Muscle layer of colon (tissue), 2 donors: ENCODE measurements around the gene TSPAN9.

Experiments
- H3K27ac ChIP-seq: one replicate; pipeline ENCODE4 v1.7.0; 2013; ENCODE audit warnings: low read depth, mild to moderate bottlenecking, low read length, moderate library complexity
- H3K27me3 ChIP-seq, 2 donors: one replicate each; pipeline ENCODE4 v1.7.0; 2013; ENCODE audit warnings: low read length in 2 of 2, mild to moderate bottlenecking in 2 of 2; ENCODE audit not compliant: insufficient read depth in 2 of 2, control insufficient read depth in 1 of 2
- H3K36me3 ChIP-seq: one replicate; pipeline ENCODE4 v1.7.0; 2013; ENCODE audit warnings: mild to moderate bottlenecking, low read length; ENCODE audit not compliant: insufficient read depth
- H3K4me1 ChIP-seq: one replicate; pipeline ENCODE4 v1.7.0; 2013; ENCODE audit warnings: mild to moderate bottlenecking, low read length; ENCODE audit not compliant: insufficient read depth
- H3K4me3 ChIP-seq, 2 donors: one replicate each; pipeline ENCODE4 v1.7.0; 2013; ENCODE audit warnings: low read length in 2 of 2, low read depth in 1 of 2, mild to moderate bottlenecking in 1 of 2, moderate library complexity in 1 of 2
- H3K9ac ChIP-seq: one replicate; pipeline ENCODE4 v1.7.0; 2013; ENCODE audit warnings: low read length
- H3K9me3 ChIP-seq: one replicate; pipeline ENCODE4 v1.7.0; 2013; ENCODE audit warnings: mild to moderate bottlenecking, low read length
- donor health status: abdominal sarcoma.
- donor health status: Adenocarcinoma of cecum.

TSPAN9 gene

DNA sequence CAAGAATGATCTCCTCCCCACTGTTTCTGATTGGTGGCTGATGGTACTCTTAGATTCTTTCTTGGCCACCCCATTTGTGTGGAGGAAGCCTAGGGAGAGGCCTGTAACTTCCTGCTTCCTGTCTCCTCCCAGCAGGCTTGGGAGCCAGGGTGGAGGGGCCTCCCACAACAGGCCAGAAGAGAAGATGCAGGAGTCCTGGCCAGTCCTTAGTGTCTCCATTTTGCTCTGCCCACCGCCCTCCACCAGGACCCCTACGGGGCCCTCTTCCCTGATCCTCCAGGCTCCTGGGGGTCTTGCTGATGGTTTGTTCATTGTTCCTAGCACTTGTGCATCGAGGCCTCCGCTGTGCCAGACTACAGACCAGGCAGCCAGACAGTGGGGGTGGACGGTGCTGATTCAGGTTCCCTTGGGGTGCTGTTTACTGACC is 6.8 kb downstream of the TSPAN9 start:
- Histone ChIP-seq H3K27ac (no peak overlapping the region), H3K9me3 (no peaks in the 10 kb centered on the region), H3K4me3 (no peak overlapping the region), H3K36me3 (peaks cover 4% of the 10 kb centered on the region), H3K4me1 (peaks cover 12% of the 10 kb centered on the region), H3K9ac (no peak overlapping the region), H3K27me3 (no peaks in the 10 kb centered on the region)

DNA sequence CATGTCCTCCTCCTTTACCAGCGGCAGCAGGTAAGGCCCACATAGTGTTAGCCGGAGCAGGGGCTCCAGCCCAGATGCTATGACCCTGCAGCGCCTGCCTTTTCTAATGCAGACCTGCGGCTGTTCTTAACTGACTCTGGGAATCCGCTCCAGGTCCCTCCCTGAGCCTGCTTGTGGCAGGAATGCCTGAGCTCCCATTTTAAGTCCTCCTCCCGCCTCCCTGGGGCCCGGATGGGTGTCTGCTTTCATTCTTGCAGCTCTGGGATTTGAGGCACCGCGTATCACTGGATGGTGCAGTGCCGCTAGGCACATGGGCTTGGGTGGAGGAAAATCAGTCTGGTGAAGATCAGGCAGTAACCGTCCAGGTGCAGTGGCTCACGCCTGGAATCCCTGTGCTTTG is 7.6 kb downstream of the TSPAN9 start:
- no peak overlapping the region for H3K27ac ChIP-seq

DNA sequence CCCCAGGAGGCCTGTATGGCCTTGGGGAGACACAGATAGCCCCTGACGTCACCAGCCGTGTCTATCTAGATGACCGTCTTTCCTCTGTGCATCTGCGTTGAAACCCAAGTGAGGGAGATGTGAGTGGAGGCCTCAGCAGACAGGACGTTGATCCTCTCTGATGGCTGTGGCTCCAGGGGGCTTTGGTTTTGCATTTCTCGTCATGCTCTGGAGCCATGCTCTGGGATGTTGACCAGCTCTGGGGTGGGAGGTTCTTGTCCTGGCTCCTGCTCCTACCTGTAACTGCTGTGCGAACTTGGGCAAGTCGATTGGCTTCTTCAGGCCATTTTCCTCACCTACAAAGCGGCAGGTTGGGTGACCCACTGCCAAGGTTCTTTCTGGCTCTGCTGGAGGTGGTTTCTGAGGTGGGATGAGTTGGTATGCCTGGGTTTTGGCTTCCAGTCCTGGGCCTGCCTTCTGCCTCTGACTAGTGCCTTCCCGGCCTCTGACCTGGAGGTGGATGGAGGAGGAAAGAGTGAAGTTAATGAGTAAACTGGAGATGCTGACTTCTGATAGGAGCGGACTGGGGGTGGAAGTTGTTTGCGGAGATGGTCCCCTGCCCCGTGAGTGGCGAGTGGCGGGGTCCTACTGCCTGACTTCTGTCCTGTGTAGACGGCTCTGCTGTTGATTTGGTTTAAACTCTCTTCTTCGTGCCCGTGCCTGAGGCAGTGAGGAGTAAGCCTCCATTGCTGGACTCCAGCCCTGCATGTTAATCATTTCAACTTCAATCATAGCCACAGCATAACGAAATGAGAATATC is 8.4 kb downstream of the TSPAN9 start:
- Histone ChIP-seq H3K9ac (no peak overlapping the region), H3K4me1 (peaks cover 9% of the 10 kb centered on the region), H3K9me3 (no peaks in the 10 kb centered on the region), H3K27ac (no peak overlapping the region), H3K27me3 (no peaks in the 10 kb centered on the region), H3K36me3 (peaks cover 4% of the 10 kb centered on the region), H3K4me3 (no peak overlapping the region)

More for the DNA sequence above, 7.6 kb downstream of the TSPAN9 start:
- no peak overlapping the region for H3K4me3 ChIP-seq
- H3K4me1 ChIP-seq = peaks cover 12% of the 10 kb centered on the region
- no peaks in the 10 kb centered on the region for H3K9me3 ChIP-seq
- peaks cover 4% of the 10 kb centered on the region for H3K36me3 ChIP-seq
- H3K27me3 ChIP-seq = no peaks in the 10 kb centered on the region
- no peak overlapping the region for H3K9ac ChIP-seq

DNA sequence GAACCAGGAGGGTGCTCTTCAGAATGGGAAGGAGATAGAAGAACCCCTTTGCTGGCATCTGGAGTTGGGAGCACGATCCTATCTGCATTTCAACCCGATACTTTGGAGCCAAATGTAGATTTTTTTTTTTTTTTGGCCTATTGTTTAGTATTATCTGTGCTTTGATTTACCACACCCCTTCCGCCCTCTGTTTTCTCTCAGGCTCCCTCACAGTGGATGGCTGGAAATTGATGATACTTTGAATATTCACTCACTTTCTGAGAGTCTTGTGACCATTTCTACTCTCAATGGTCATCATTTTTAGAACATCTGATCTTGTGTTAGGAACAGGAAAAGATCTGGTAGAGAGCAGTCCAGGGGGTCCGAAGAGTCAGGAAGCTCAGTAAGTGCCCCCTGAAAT is 9.0 kb downstream of the TSPAN9 start:
- no peak overlapping the region for H3K27ac ChIP-seq
- peaks cover 4% of the 10 kb centered on the region for H3K36me3 ChIP-seq
- no peaks in the 10 kb centered on the region for H3K9me3 ChIP-seq
- no peaks in the 10 kb centered on the region for H3K27me3 ChIP-seq
- H3K4me3 ChIP-seq = no peak overlapping the region
- no peak overlapping the region for H3K9ac ChIP-seq
- peaks cover 3% of the 10 kb centered on the region for H3K4me1 ChIP-seq

DNA sequence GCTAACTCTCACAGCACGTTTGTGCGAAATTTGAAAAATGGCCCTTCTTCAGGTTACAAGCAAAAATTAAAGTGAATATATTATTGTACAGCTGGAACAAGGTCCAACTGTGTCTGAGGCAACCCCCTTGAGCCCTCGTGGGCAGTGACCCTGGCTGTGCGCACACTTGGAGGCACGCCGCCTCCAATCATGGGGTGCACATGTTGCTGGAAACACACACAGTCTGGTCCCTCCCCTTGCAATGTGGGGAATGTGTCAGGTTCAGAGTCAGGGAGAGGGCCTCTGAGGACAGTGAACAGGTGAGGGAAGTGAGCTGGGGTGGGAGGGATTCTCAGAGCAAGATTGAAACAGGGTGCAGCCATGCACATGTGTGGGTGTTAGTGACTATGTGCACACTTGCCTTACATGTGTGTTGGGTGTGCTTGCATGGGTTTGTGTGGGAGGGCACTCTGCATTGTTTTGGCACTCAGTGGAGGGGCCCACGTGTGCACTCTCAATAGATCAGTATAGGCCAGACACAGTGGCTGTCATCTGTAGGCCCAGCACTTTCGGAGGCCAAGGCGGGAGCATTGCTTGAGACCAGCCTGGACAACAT is 9.6 kb downstream of the TSPAN9 start:
- Histone ChIP-seq H3K36me3 (peaks cover 4% of the 10 kb centered on the region), H3K27me3 (no peaks in the 10 kb centered on the region), H3K9ac (no peak overlapping the region), H3K9me3 (no peaks in the 10 kb centered on the region), H3K4me1 (no peaks in the 10 kb centered on the region), H3K4me3 (no peak overlapping the region), H3K27ac (no peak overlapping the region)

DNA sequence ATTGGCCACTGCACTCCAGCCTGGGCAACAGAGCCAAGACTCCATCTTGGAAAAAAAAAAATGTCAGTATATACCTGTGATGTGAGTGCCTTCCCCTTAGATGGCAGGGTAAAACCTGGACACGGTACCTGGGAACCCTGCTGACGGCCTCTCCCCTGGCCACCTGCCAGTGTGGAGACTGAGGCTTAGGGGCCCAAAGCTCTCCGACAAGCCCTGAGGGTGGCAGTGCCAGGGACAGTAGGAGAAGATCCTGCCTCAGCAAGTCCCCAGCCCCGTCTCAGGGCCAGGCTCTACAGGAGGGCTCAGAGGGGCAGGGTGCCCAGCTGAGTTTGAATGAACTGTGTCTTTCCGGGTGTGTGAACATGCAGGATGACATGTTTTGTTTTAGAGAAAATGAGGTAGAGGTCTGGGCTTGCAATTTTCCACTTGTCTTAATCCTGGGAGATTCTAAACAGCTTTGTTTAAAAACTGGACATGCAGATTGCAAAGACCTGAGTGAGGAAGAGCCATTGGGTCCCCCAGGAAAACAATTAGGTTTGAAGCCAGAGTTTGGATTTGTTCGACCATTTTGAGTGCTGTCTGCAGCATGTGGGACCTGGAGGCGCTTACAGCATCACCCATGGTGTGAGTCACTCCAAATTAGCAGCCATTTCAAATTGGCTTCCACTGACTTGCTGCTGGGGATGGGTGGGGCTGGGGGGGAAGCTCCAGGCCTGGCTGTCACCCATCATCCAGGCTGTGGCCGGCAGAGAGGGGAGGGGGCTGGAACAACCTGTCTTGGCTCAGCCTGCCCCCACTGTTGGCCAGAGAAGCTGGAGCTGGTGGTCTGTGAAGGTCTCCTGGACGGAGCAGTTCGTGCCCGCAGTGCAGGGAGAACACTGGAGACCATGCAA is 10.8 kb downstream of the TSPAN9 start:
- Histone ChIP-seq H3K27ac (no peak overlapping the region), H3K27me3 (no peaks in the 10 kb centered on the region), H3K9ac (no peak overlapping the region), H3K9me3 (no peaks in the 10 kb centered on the region), H3K4me3 (no peak overlapping the region), H3K36me3 (peaks cover 8% of the 10 kb centered on the region), H3K4me1 (no peaks in the 10 kb centered on the region)

DNA sequence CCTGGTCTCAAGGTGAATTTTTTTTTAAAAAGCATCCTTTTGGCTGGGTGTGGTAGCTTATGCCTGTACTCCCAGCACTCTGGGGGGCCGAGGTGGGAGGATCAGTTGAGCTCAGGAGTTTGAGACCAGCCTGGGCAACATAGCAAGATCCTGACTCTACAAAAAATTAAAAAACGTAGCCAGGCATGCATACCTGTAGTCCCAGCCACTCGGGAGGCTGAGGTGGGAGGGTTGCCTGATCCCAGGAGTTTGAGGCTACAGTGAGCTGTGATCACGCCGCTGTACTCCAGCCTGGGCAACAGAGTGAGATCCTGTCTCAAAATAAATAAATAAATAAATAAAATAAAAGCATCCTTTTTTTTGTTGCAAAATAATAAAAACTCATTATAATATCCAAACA is 12.4 kb downstream of the TSPAN9 start:
- Histone ChIP-seq H3K4me1 (no peaks in the 10 kb centered on the region), H3K9ac (no peak overlapping the region), H3K4me3 (no peak overlapping the region), H3K27ac (no peak overlapping the region), H3K27me3 (no peaks in the 10 kb centered on the region), H3K9me3 (no peaks in the 10 kb centered on the region), H3K36me3 (peaks cover 8% of the 10 kb centered on the region)

DNA sequence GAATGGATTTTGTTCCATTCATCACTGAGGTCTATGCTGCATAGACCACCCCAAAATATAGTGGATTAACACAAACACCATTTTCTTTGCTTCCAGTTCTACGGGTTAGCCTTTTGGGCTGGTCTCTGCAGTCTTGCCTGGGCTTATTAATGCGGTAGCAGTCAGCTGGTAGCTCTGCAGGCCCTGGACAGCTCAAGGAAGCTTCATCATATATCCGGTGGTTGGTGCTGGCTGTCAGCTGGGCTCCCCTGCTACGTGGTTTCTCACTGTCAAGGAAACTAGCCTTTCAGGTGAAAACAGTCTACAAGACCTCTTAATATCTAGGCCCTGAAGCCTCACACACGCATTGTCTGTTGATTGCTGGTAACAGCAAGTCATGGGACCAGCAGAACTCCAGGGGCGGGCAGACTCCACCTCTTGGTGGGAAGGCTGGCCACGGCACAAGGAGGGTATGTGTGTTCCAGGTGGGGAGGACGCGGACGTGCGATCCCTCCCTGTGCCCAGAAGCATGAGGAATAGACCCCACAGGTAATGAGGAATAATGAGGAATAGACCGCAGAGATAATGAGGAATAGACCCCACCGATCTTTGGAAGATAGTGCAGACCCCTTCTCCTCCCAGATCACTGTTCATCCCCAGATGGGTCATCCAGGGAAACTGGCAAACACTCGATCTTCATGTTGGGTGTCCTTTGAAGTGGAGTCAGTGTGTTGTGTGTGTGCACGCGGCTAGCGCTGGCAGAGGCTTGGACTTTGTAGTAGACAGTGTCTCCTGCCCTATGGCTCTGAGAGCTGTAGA is 13.3 kb downstream of the TSPAN9 start:
- H3K4me3 ChIP-seq = no peak overlapping the region
- H3K27me3 ChIP-seq = no peaks in the 10 kb centered on the region
- peaks cover 8% of the 10 kb centered on the region for H3K36me3 ChIP-seq
- no peaks in the 10 kb centered on the region for H3K9me3 ChIP-seq
- no peak overlapping the region for H3K9ac ChIP-seq
- no peak overlapping the region for H3K27ac ChIP-seq
- H3K4me1 ChIP-seq = no peaks in the 10 kb centered on the region

DNA sequence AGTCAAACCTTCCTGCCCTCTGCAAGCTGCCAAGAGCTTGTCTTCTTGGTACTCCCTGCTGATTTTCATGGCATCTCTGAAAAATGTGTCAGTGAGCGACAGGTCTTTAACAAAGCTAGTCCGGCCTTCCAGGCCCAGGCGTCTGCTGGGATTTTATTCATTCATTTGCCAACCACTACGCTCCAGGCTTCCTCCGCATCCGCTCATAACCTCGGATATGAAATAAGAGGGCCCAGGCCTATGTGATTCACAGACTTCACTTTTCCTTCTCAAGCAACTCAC is 13.8 kb downstream of the TSPAN9 start:
- H3K9me3 ChIP-seq = no peaks in the 10 kb centered on the region
- peaks cover 8% of the 10 kb centered on the region for H3K36me3 ChIP-seq
- H3K9ac ChIP-seq = no peak overlapping the region
- H3K27me3 ChIP-seq = no peaks in the 10 kb centered on the region
- no peak overlapping the region for H3K4me3 ChIP-seq
- H3K4me1 ChIP-seq = no peaks in the 10 kb centered on the region
- H3K27ac ChIP-seq = no peak overlapping the region

DNA sequence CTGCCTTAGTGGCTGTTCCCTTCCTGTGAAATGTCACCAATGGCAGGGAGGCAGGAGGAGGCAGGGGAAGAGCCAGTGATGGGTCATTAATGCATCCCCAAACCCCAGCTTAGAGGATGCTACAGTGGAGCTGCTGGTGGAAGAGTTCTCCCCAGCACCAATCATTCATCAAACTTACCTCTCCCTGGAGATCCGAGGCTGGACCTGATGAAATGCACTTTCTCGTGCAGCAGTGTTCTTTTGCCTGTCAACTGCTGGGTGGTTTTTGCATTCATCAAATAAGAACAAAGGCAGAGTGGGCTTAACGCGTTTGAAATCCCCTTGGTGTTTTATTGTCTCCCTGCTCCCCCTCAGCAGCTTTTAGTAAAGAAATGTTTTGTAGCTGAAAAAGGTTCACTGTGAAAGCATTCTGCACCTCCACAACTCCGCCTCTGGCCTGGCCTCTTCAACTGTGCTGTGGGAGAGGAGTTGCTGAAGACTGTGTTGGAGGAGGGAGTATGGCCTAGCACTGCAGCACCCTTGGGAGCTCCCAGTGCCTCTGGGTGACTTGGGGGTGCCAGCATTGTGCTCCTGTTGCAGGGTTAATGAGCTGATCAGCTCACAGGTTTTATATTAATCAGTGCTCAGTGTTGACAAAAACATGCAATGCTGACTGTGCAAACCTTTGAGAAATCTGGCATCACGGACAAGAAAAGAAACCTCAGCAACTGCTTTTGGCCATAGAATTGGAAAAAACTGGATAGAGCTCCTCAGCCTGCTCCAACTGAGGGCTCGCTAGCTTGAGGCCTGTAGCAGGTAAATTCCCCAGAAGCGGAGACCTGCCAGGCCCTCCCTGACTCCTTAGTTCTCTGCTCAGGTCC is 14.4 kb downstream of the TSPAN9 start:
- Histone ChIP-seq H3K9me3 (no peaks in the 10 kb centered on the region), H3K4me1 (no peaks in the 10 kb centered on the region), H3K4me3 (no peak overlapping the region), H3K27ac (no peak overlapping the region), H3K9ac (no peak overlapping the region), H3K36me3 (peaks cover 6% of the 10 kb centered on the region), H3K27me3 (no peaks in the 10 kb centered on the region)
